SK-N-SH (cell line): ENCODE data around the gene FLT1. TPM values are rescaled to one million over a fixed set of nuclear protein-coding genes. Genes with fewer than 3 reads are reported as not detected.

Experiments
- CTCF ChIA-PET: fragments of 300-600, 350-600 bp; formaldehyde crosslinking; extraction: SDS; loops from one replicate; lab custom pipeline; 2021; lab: Yijun Ruan, JAX
- POLR2A ChIA-PET: fragments of 350-600 bp; sonication (Branson Sonifier 250); formaldehyde crosslinking; extraction: SDS; loops from one replicate; lab custom pipeline; 2020; ENCODE audit warnings: antibody characterized with exemption, inconsistent platforms; lab: Yijun Ruan, JAX
- DNase-seq: peaks from one replicate; pipeline ENCODE4 v3.0.0; 2012
- H2AFZ ChIP-seq: fragments of 200-600 bp; sonication (generic); 2 replicates; pipeline ENCODE4 v1.8.1; 2016; ENCODE audit warnings: antibody characterized with exemption, mild to moderate bottlenecking, low read depth
- H3F3A ChIP-seq: fragments of 200-600 bp; sonication (generic); replicated peaks from 2 replicates; pipeline ENCODE3; 2016; ENCODE audit warnings: antibody characterized with exemption, mild to moderate bottlenecking; ENCODE audit not compliant: insufficient read depth
- H3K27ac ChIP-seq, 2 experiments: fragments of 200-500 bp in 1 of 2; fragments of 200-600 bp in 1 of 2; sonication (Bioruptor generic) in 1 of 2; sonication (generic), shearing (Covaris generic) in 1 of 2; 2 replicates each; pipeline versions ENCODE4 v1.5.1 to v1.6.1; 2014 to 2016; ENCODE audit warnings: low read depth in 2 of 2, inconsistent platforms in 1 of 2, low read length in 1 of 2, mild to moderate bottlenecking in 1 of 2, mixed read lengths in 1 of 2
- H3K27me3 ChIP-seq: fragments of 200-600 bp; sonication (generic), shearing (Covaris generic); 2 replicates; pipeline ENCODE4 v1.6.1; 2016; ENCODE audit warnings: mixed run types; ENCODE audit not compliant: insufficient read depth
- H3K36me3 ChIP-seq, 2 experiments: fragments of 200-500 bp in 1 of 2; fragments of 200-600 bp in 1 of 2; sonication (Bioruptor generic) in 1 of 2; sonication (generic) in 1 of 2; replicated peaks in 1 of 2; 2 replicates each; pipeline versions ENCODE3 to v1.5.1; 2014 to 2016; ENCODE audit warnings: low read length in 1 of 2, mild to moderate bottlenecking in 1 of 2; ENCODE audit not compliant: insufficient read depth in 2 of 2, control insufficient read depth in 1 of 2
- H3K4me1 ChIP-seq, 2 experiments: fragments of 200-500 bp in 1 of 2; fragments of 200-600 bp in 1 of 2; sonication (Bioruptor generic) in 1 of 2; sonication (generic), shearing (Covaris generic) in 1 of 2; 2 replicates each; pipeline versions ENCODE4 v1.5.1 to v1.6.1; 2014 to 2016; ENCODE audit warnings: low read depth in 1 of 2, low read length in 1 of 2, mixed run types in 1 of 2; ENCODE audit not compliant: insufficient read depth in 2 of 2, control insufficient read depth in 1 of 2
- H3K4me2 ChIP-seq: fragments of 200-600 bp; sonication (generic), shearing (Covaris generic); 2 replicates; pipeline ENCODE4 v1.6.1; 2017; ENCODE audit warnings: mixed run types
- H3K4me3 ChIP-seq, 2 experiments: fragments of 200-500 bp in 1 of 2; fragments of 200-600 bp in 1 of 2; sonication (Bioruptor generic) in 1 of 2; sonication (generic), shearing (Covaris generic) in 1 of 2; 2 replicates each; pipeline versions ENCODE4 v1.5.1 to v1.8.1; 2014 to 2016; ENCODE audit warnings: low read depth in 2 of 2, inconsistent platforms in 1 of 2, low read length in 1 of 2, mild to moderate bottlenecking in 1 of 2, mixed read lengths in 1 of 2, moderate library complexity in 1 of 2
- H3K79me2 ChIP-seq: fragments of 200-600 bp; sonication (generic); 2 replicates; pipeline ENCODE4 v1.8.1; 2017; ENCODE audit warnings: mild to moderate bottlenecking; ENCODE audit not compliant: insufficient read depth
- H3K9ac ChIP-seq: fragments of 200-600 bp; sonication (generic); 2 replicates; pipeline ENCODE4 v1.6.1; 2017; ENCODE audit warnings: mixed run types
- H3K9me2 ChIP-seq: fragments of 200-600 bp; sonication (generic); 2 replicates; pipeline ENCODE4 v1.6.1; 2017; ENCODE audit warnings: mixed run types
- H3K9me3 ChIP-seq: fragments of 200-600 bp; sonication (generic); 2 replicates; pipeline ENCODE4 v1.6.1; 2017; ENCODE audit warnings: mixed run types, mild to moderate bottlenecking, moderate library complexity
- H4K20me1 ChIP-seq: fragments of 200-600 bp; sonication (generic); 2 replicates; pipeline ENCODE4 v1.6.1; 2017; ENCODE audit warnings: mild to moderate bottlenecking, mixed run types; ENCODE audit not compliant: insufficient read depth
- CHD2 ChIP-seq: fragments of 150-350 bp; IDR thresholded peaks from 2 replicates; pipeline ENCODE4 v1.6.1; 2018; ENCODE audit warnings: low read length; ENCODE audit not compliant: partially characterized antibody
- EP300 ChIP-seq, 2 experiments: IDR thresholded peaks; 2 replicates each; pipeline versions ENCODE4 v1.4.0 to v1.6.1; 2012; ENCODE audit warnings: borderline replicate concordance in 1 of 2, low read depth in 1 of 2, low read length in 1 of 2
- EZH2phosphoT487 ChIP-seq: fragments of 200-600 bp; sonication (generic); IDR thresholded peaks from 2 replicates; pipeline ENCODE4 v1.6.1; 2017; ENCODE audit warnings: low read depth, mixed run types, mild to moderate bottlenecking, antibody characterized with exemption, moderate library complexity, borderline replicate concordance
- FOXM1 ChIP-seq: IDR thresholded peaks from 2 replicates; pipeline ENCODE4 v1.4.0; 2012; ENCODE audit warnings: low read depth, mild to moderate bottlenecking
- GABPA ChIP-seq: IDR thresholded peaks from 2 replicates; pipeline ENCODE4 v1.4.0; 2012; ENCODE audit warnings: low read depth, mild to moderate bottlenecking
- JUND ChIP-seq: IDR thresholded peaks from 2 replicates; pipeline ENCODE4 v1.4.0; 2012
- MAX ChIP-seq: IDR thresholded peaks from 2 replicates; pipeline ENCODE4 v1.4.0; 2012; ENCODE audit warnings: low read depth
- MEF2A ChIP-seq: IDR thresholded peaks from 2 replicates; pipeline ENCODE4 v1.4.0; 2012; ENCODE audit warnings: low read depth, borderline replicate concordance
- NRF1 ChIP-seq: IDR thresholded peaks from 2 replicates; pipeline ENCODE4 v1.6.1; 2012; ENCODE audit warnings: low read depth, mild to moderate bottlenecking, low read length
- POLR2AphosphoS5 ChIP-seq: IDR thresholded peaks from 2 replicates; pipeline ENCODE4 v1.6.1; 2012; ENCODE audit warnings: low read depth, low read length
- RAD21 ChIP-seq: IDR thresholded peaks from 2 replicates; pipeline ENCODE4 v1.6.1; 2012; ENCODE audit warnings: mild to moderate bottlenecking, low read length
- RCOR1 ChIP-seq: fragments of 150-350 bp; IDR thresholded peaks from 2 replicates; pipeline ENCODE4 v1.6.1; 2017; ENCODE audit warnings: antibody characterized with exemption, low read length
- SIN3A ChIP-seq: IDR thresholded peaks from 2 replicates; pipeline ENCODE4 v1.6.1; 2012; ENCODE audit warnings: low read depth, mild to moderate bottlenecking, low read length, moderate library complexity, borderline replicate concordance
- SMC3 ChIP-seq: IDR thresholded peaks from 2 replicates; pipeline ENCODE4 v1.6.1; 2012; ENCODE audit warnings: low read depth, low read length, improper control_type of control experiment
- TCF12 ChIP-seq: IDR thresholded peaks from 2 replicates; pipeline ENCODE4 v1.4.0; 2012
- TEAD4 ChIP-seq: IDR thresholded peaks from 2 replicates; pipeline ENCODE4 v1.4.0; 2012; ENCODE audit warnings: mild to moderate bottlenecking, borderline replicate concordance; ENCODE audit not compliant: insufficient read depth
- ZBTB33 ChIP-seq: IDR thresholded peaks from 2 replicates; pipeline ENCODE4 v1.4.0; 2012; ENCODE audit warnings: low read depth, borderline replicate concordance
- WGBS: methylation state at CpG from one replicate; pipeline ENCODE4 v1.1.6; 2017; ENCODE audit warnings: low lambda C conversion rate; 5-methylcytosine and 5-hydroxymethylcytosine counted together
- polyA plus RNA-seq, 3 experiments: library from polyadenylated mRNA; depleted of rRNA; stranded (reverse); fragments of >200 nt; gene quantifications; 2 replicates each; pipeline ENCODE4 v1.2.3, GENCODE V29; 2012
- TF ChIP-seq, protein P1 (sequence below): IDR thresholded peaks from 2 replicates; pipeline ENCODE4 v1.4.0; 2012; ENCODE audit warnings: low read depth, borderline replicate concordance

FLT1 gene
- polyA plus RNA-seq, 1 of the 3 experiments (the other 2 are of a cell fraction), result 0.20 TPM

GRCh38 chr13:28340272-28340793 is 154.6 kb downstream of the FLT1 start (continued):
- TF ChIP-seq MAX (no peak), EP300 (IDR thresholded peaks at IDR 0.05; ENCODE audit: borderline replicate concordance in 1 of 2, low read depth in 1 of 2, low read length in 1 of 2) (peak; percentile 39 to 74; a peak in 3 of 4 replicates), MEF2A (no peak), EZH2phosphoT487 (no peak), RAD21 (no peak), RCOR1 (no peak), TEAD4 (peak; percentile 54), SIN3A (no peak), CHD2 (no peak), ZBTB33 (no peak), FOXM1 (peak; percentile 68), JUND (peak; percentile 50), GABPA (no peak), POLR2AphosphoS5 (no peak; the same call in 1 of the 2 replicates), SMC3 (no peak)
- TF ChIP-seq, protein P1, sequence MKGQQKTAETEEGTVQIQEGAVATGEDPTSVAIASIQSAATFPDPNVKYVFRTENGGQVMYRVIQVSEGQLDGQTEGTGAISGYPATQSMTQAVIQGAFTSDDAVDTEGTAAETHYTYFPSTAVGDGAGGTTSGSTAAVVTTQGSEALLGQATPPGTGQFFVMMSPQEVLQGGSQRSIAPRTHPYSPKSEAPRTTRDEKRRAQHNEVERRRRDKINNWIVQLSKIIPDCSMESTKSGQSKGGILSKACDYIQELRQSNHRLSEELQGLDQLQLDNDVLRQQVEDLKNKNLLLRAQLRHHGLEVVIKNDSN, result no peak

GRCh38 chr13:28339419-28339818 is 155.5 kb downstream of the FLT1 start:
- peak; percentile 40; the same call in 1 of the 2 replicates for TF ChIP-seq MEF2A
- TF ChIP-seq NRF1, result no peak
- peak; percentile 36; the same call in 1 of the 2 replicates for TF ChIP-seq TCF12
- TF ChIP-seq, all 33 proteins: peak for 2
- Histone ChIP-seq H3K4me3 (no peak overlapping the region), H3K79me2 (no peaks in the 10 kb centered on the region), H3F3A (peaks cover 17% of the 10 kb centered on the region), H3K4me2 (no peak overlapping the region), H4K20me1 (no peaks in the 10 kb centered on the region), H3K27me3 (no peaks in the 10 kb centered on the region), H2AFZ (no peak overlapping the region), H3K9me3 (no peaks in the 10 kb centered on the region), H3K9ac (no peak overlapping the region), H3K9me2 (no peaks in the 10 kb centered on the region), H3K27ac (peak overlapping the region in 1 of 2 experiments; percentile 74; a peak in 2 of 4 replicates), H3K36me3 (no peaks in the 10 kb centered on the region), H3K4me1 (peaks cover 3 to 28% of the 10 kb centered on the region in 2 experiments)
- WGBS, result 75% methylated on average over 2 of the region's 2 CpGs
- POLR2A ChIA-PET, result no interaction called here
- CTCF ChIA-PET, result interaction anchor here (3.8 kb wide), 1 partner anchor 15 kb away, joined by 22 read pairs; no protein-coding TSS in a partner anchor
- no peak for DNase-seq
